GM19240 (cell line): ENCODE results near the gene TTYH3.

ENCODE experiments used
- DNase-seq: peaks from one replicate; pipeline ENCODE4 v3.0.0; 2011; ENCODE audit warnings: low spot score; ENCODE audit not compliant: insufficient read length

TTYH3 gene

DNA sequence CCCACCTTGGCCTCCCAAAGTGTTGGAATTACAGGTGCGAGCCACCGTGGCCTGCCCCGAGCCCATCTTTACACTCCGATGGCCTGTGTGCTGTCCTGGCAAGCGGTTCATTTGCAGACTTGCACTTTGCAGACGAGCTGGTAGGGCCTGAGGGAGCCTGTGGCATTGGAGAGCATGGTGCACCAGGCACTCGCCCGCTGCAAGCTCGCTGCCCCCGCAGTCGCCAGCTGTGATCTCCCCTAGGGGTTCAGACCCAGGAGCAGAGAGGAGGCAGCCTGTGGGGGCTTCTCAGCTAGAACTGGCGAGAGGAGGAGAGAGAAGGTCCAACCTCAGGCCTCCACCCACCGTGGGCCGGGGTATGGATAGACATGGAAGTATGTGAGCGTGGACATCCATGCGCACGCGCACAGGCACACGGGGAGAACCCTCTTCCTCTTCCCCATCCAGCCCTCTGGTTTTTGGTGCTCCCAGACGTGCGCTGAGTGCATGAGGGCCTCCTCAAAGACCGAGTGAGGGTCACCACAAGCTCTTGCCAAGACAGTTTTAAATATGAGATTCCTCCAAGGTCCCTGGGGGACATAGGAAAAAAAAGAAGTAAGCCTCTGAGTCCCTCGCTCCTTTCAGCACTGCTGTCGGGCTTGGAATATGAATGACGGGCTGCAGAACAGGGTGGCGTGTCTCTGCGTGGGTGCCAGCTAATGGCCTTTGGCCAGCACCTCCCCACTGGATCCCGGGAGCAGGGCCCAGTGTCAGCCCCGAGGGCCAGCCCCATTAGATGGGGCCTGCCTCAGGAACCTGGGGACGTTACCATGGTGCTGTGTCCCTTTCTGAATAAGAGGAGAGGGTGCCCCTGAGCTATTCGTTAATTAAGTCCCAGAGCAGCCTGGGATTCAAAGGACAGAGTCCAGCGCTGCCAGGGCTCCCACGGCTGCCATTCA lies 15.1 kb upstream of the TTYH3 start:
- DNase-seq = no peak

DNA sequence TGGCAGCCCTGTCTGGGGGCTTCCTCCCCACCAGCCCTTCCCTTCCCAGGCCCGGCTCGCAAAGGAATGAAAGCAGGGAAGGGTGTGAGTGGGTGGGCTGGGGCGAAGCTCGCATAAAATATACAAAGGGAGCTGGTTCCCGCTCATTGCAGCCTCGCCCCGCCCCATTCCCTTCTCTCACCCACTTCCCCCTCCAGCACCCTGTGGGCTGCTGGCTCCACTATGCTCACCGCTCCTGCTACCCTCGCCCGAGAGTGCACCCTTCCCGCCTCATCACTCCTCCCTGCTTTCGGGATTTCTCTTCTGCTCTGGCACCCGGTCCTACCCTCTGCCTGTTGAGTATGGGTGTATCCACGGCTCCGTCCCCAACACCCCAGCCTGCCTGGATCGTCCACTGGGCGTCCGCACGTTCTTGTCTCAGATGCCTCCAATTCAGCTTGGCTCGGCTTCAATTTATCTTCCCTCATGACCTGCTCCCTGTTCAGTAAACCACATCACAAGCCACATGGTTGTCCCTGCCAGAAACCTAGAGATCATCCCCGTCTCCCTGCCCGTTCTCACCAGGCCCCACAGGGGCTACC lies 14.4 kb upstream of the TTYH3 start:
- DNase-seq = no peak

DNA sequence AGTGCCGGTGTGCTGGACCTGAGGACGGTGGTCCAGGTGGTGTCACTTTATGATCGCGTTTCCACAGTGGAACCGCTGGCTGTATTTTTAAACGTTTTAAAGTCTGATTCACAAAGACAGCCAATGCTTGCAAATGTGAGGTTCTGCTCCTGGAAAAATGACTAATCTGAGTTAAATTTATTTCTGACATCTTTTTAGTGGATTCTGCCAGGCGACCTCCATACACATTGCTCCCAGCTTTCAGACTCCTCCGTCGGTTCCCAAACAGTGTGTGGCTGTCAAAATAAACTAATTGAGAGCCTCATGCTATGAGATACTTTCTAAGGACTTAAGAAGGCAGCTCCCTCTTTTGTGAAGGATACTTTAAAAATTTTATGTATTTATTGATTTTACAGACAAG lies 12.7 kb upstream of the TTYH3 start:
- no peak for DNase-seq

GRCh38 chr7:2621061-2621828 lies 10.5 kb upstream of the TTYH3 start:
- DNase-seq = no peak

GRCh38 chr7:2621948-2622640 lies 9.7 kb upstream of the TTYH3 start:
- no peak for DNase-seq

DNA sequence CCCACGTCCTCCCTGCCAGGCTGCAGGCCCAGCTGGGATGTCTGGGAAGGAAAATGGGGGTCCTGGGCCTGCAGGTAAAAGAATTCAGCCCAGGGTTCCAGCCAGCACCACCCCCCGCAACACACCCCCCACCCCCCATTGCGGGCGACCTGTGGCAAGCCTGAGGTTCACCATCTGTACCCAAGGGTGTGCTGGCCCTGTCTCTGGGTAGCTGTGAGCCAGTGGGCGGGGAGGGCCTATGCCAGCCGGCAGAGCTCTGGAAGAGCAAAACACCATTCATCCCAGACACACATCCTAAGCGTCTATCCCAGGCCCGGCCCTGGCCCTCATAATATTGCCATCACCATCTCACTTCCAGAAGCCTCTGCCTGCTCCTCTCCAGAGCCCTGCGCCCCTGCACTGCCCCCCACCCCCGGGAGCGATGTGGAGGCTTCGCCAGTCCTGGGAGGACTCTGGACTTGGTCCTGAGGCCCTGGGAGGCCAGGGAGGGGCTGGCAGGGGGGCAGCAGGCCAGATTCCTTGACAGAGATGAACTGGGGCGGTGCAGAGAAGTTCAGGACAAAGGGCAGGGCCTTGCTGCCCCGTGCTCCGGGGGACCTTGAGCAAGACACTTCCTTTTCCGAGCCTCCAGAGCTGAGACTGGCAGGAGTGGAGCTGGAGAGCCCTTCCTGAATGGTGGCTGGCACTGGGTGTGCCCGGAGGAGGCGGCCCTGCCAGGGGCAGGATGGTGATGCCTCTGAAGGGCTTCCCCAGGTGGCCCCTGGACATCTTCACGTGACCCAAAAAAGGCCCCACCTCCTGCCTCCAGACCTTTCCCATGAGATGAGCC lies 8.7 kb upstream of the TTYH3 start:
- DNase-seq = no peak

- no peak for DNase-seq
Observed at GRCh38 chr7:2623698-2624014, 8.1 kb upstream of the TTYH3 start.

GRCh38 chr7:2624293-2624886 lies 7.4 kb upstream of the TTYH3 start:
- no peak for DNase-seq

GRCh38 chr7:2626498-2627117 lies 5.2 kb upstream of the TTYH3 start:
- DNase-seq = no peak

- DNase-seq = no peak
Observed at GRCh38 chr7:2627258-2628129, 4.3 kb upstream of the TTYH3 start.

DNA sequence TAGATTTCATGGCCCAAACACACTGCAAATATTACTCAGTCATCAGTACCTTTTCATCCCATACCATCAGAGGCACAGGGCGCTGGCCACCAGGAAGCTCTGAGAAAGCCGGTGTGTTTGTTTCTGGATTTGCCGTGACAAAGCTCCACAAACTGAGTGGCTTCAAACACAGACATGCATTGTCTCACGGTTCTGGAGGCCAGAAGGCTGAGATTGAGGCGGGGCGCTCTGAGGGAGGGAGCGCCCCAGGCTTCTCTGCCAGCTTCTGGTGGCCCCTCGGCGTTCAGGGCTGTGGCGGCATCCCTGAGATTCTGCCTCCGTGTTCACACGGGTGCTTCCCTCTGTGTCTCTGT lies 3.7 kb upstream of the TTYH3 start:
- DNase-seq = no peak

- no peak for DNase-seq
Observed at GRCh38 chr7:2628891-2629290, 2.9 kb upstream of the TTYH3 start.

DNA sequence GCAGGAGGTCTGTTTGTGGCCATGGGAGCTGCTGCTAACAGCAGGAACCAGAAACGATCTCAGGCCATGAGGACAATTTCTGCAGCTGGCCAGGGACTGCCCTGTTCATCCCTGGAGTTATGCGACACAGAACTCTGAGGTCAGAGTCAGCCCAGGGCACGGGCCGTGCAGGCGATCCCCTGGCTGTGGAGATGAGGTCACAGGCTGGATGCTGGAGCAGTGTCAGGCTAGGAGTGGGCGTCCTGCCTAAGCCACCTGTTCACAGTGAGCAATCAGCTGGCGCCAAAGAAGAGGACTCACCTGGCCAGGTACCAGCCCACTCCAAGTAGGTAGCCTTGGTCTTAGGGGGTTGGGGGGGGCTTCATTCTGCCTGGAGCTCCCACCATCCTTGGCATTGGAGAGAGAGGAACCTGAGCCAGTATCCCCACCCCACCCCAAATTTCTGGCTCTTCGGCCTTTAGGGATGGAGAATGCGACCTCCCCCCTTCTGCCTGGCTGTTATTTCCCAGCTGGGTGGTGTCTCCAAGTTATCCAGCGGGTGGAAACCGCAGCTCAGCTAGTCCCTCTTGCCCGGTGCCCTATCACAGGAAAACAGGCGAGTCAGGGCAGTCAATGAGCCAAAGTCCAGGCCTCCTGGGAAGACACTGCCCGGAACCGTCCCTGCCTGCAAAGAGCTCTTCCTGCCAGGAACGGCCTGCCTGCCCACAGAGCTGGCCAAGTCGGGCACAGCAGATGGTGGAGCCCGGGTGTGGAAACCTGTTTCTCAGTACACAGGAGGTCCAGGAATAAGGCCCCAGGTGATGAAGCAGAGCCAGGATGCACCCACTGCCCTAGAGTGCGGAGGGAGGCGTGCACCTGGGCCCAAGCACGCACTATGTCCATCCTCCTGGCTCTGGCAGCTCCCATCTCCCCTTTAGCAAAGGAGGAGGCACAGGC lies 1.8 kb upstream of the TTYH3 start:
- DNase-seq = no peak

- no peak for DNase-seq
Observed at GRCh38 chr7:2632733-2633537, 1.1 kb downstream of the TTYH3 start.

- no peak for DNase-seq
Observed at GRCh38 chr7:2633538-2634266, 1.9 kb downstream of the TTYH3 start.
